Stimulated activated naive CD4-positive, alpha-beta T cell (primary cell): ENCODE data around the gene SRD5A1.
A peak's percentile ranks its signal among the peaks of the same experiment; 100 is the strongest.

Source experiments
- DNase-seq, 6 experiments: peaks; one replicate each; lab custom pipeline; 2025; lab: John Stamatoyannopoulos, UW

SRD5A1 gene

GRCh38 chr5:6684075-6684474 is 50.8 kb downstream of the SRD5A1 start:
- no peak for DNase-seq

- no peak for DNase-seq
Measured at GRCh38 chr5:6686501-6686900, 53.3 kb downstream of the SRD5A1 start.

GRCh38 chr5:6686915-6687409 is 53.7 kb downstream of the SRD5A1 start:
- peak in 2 of 6 experiments; percentile 10 for DNase-seq

- no peak for DNase-seq
Measured at GRCh38 chr5:6687505-6687904, 54.3 kb downstream of the SRD5A1 start.

GRCh38 chr5:6692906-6693305 is 59.7 kb downstream of the SRD5A1 start:
- DNase-seq: no peak

- no peak for DNase-seq
Measured at GRCh38 chr5:6698696-6699095, 65.5 kb downstream of the SRD5A1 start.

GRCh38 chr5:6699357-6699756 is 66.1 kb downstream of the SRD5A1 start:
- no peak for DNase-seq

GRCh38 chr5:6700074-6700684 is 66.9 kb downstream of the SRD5A1 start:
- DNase-seq: no peak

- DNase-seq: no peak
Measured at GRCh38 chr5:6700685-6701355, 67.6 kb downstream of the SRD5A1 start.

- no peak for DNase-seq
Measured at GRCh38 chr5:6701491-6701890, 68.3 kb downstream of the SRD5A1 start.

GRCh38 chr5:6702633-6703032 is 69.4 kb downstream of the SRD5A1 start:
- DNase-seq: no peak

- no peak for DNase-seq
Measured at GRCh38 chr5:6703806-6704205, 70.6 kb downstream of the SRD5A1 start.

- DNase-seq: no peak
Measured at GRCh38 chr5:6704361-6704851, 71.2 kb downstream of the SRD5A1 start.

- DNase-seq: no peak
Measured at GRCh38 chr5:6705088-6705487, 71.8 kb downstream of the SRD5A1 start.

GRCh38 chr5:6705959-6706358 is 72.7 kb downstream of the SRD5A1 start:
- no peak for DNase-seq

- no peak for DNase-seq
Measured at GRCh38 chr5:6707852-6708251, 74.6 kb downstream of the SRD5A1 start.

GRCh38 chr5:6708814-6709213 is 75.6 kb downstream of the SRD5A1 start:
- no peak for DNase-seq

GRCh38 chr5:6710070-6710469 is 76.8 kb downstream of the SRD5A1 start:
- DNase-seq: no peak

GRCh38 chr5:6710551-6711318 is 77.5 kb downstream of the SRD5A1 start:
- DNase-seq: no peak

- no peak for DNase-seq
Measured at GRCh38 chr5:6711409-6712141, 78.3 kb downstream of the SRD5A1 start.

GRCh38 chr5:6712142-6712576 is 78.9 kb downstream of the SRD5A1 start:
- DNase-seq: peak; percentile 18 to 66 (median 40)
